ENCODE measurements around the gene SLC6A6.

Gene SLC6A6

DNA sequence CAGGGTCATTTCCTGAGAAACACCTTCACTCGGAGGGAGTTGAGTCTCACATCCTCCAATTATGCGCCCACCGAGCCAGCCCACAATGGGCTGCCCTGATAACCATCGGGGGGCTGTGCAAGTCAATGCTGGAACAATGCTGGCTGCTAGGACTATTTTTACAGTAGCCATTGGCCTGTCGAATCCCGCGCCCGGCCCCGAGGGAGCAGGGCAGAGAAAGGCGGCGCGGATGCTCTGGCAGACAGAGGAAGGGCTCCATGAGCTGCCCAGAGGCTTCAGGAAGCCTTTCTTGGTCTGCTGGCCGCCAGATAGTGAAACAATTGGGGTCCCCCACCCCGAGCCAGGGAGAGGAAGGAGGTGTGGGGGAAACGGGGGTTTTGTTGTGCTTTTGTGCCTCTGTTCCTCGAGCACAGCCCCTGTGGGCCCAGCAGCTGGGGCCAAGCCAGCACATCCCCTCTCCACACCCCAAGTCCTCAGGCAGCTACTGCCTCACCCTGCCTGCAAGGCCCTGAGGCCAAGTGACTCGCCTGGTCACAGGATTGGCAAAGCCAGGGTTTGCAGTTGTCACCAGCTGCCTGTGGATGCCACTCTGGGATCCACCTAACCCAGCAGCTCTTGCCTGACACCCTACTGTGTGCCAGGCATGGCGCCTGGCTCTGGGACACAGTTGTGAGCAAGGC lies 39.0 kb downstream of the SLC6A6 start:
- H3K27me3 ChIP-seq (ENCODE audit: control insufficient read depth in 2 of 2, insufficient read depth in 2 of 2, low read length in 2 of 2), result peaks cover 0 to 2% of the 10 kb centered on the region in 2 donors
- H3K4me1 ChIP-seq (ENCODE audit: control insufficient read depth in 2 of 2, insufficient read depth in 2 of 2, low read length in 2 of 2), result peaks cover 10 to 16% of the 10 kb centered on the region in 2 donors
- no peak overlapping the region for H3K4me3 ChIP-seq (ENCODE audit: low read length in 2 of 2)
- H3K27ac ChIP-seq (ENCODE audit: low read depth in 2 of 2, low read length in 2 of 2), result no peak overlapping the region
- H3K36me3 ChIP-seq (ENCODE audit: control insufficient read depth in 2 of 2, insufficient read depth in 2 of 2, low read length in 2 of 2), result peaks cover 0 to 15% of the 10 kb centered on the region in 2 donors
- H3K9me3 ChIP-seq (ENCODE audit: control insufficient read depth in 2 of 2, low read length in 2 of 2), result no peaks in the 10 kb centered on the region
- no peak overlapping the region for H3K9ac ChIP-seq (ENCODE audit: low read depth in 1 of 2, low read length in 2 of 2)

DNA sequence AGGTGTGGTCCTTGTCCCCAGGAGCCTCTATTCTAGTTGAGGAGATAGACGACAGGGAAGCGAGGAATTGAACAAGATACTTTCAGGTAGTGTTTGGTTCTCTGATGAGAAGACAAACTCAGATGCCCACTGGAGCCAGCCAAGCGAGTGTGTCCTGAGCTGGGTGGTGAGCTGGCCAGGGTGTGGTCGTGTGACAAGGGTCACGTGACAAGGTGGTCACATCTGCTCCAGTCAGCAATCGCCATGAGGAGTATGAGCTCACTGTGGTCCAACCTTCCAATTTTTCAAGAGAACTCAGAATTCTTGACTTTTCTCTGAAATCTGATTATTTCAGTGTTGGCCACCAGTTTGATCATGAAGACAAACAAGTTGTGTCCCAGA lies 39.5 kb downstream of the SLC6A6 start:
- H3K27me3 ChIP-seq (ENCODE audit: control insufficient read depth in 2 of 2, insufficient read depth in 2 of 2, low read length in 2 of 2), result peaks cover 0 to 2% of the 10 kb centered on the region in 2 donors
- H3K9me3 ChIP-seq (ENCODE audit: control insufficient read depth in 2 of 2, low read length in 2 of 2), result no peaks in the 10 kb centered on the region
- no peak overlapping the region for H3K9ac ChIP-seq (ENCODE audit: low read depth in 1 of 2, low read length in 2 of 2)
- no peak overlapping the region for H3K4me3 ChIP-seq (ENCODE audit: low read length in 2 of 2)
- H3K36me3 ChIP-seq (ENCODE audit: control insufficient read depth in 2 of 2, insufficient read depth in 2 of 2, low read length in 2 of 2), result peaks cover 4 to 18% of the 10 kb centered on the region in 2 donors
- H3K27ac ChIP-seq (ENCODE audit: low read depth in 2 of 2, low read length in 2 of 2), result no peak overlapping the region
- H3K4me1 ChIP-seq (ENCODE audit: control insufficient read depth in 2 of 2, insufficient read depth in 2 of 2, low read length in 2 of 2), result peaks cover 8 to 12% of the 10 kb centered on the region in 2 donors

DNA sequence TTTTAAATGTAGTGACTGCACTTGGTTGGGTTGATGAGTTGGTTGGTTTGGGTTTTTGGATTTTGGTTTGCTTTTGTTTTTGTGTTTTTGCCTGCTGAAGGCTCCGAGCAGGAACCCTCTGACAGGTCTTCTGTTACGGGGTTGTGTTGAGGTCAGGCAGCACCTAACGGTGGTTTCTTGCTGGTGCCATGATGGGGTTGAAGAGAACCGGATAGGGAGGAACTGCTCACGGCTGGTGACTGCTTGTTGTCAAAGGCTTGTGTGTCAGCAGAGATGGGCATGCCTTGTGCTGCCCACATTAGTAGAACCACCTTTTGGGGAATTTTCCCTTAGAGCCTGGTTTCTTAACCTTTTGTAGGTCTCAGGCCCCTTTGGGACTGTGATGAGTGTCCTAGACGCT lies 42.0 kb downstream of the SLC6A6 start:
- Histone ChIP-seq H3K4me1 (ENCODE audit: control insufficient read depth in 2 of 2, insufficient read depth in 2 of 2, low read length in 2 of 2) (peaks cover 4 to 5% of the 10 kb centered on the region in 2 donors), H3K27ac (ENCODE audit: low read depth in 2 of 2, low read length in 2 of 2) (no peak overlapping the region), H3K4me3 (ENCODE audit: low read length in 2 of 2) (no peak overlapping the region), H3K27me3 (ENCODE audit: control insufficient read depth in 2 of 2, insufficient read depth in 2 of 2, low read length in 2 of 2) (peaks cover 0 to 2% of the 10 kb centered on the region in 2 donors), H3K9me3 (ENCODE audit: control insufficient read depth in 2 of 2, low read length in 2 of 2) (no peaks in the 10 kb centered on the region), H3K36me3 (ENCODE audit: control insufficient read depth in 2 of 2, insufficient read depth in 2 of 2, low read length in 2 of 2) (peaks cover 8 to 35% of the 10 kb centered on the region in 2 donors), H3K9ac (ENCODE audit: low read depth in 1 of 2, low read length in 2 of 2) (no peak overlapping the region)

DNA sequence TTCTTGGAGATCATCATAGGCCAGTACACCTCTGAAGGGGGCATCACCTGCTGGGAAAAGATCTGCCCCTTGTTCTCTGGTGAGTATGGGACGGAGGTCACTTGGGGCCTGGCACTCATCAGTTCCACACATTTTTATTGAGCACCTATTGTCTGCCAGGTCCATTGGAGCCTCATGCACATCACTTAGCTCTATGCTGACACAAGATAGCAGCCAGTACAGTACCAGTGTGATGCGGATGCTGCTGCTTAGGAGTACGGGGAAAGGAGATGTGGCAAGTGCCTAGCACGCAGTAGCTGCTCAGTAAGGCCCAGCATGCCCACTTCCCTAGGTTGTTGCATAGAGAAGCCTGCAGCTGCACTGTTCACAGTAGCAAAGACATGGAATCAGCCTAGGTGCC lies 43.4 kb downstream of the SLC6A6 start:
- Histone ChIP-seq H3K27me3 (ENCODE audit: control insufficient read depth in 2 of 2, insufficient read depth in 2 of 2, low read length in 2 of 2) (no peaks in the 10 kb centered on the region), H3K4me1 (ENCODE audit: control insufficient read depth in 2 of 2, insufficient read depth in 2 of 2, low read length in 2 of 2) (no peaks in the 10 kb centered on the region), H3K36me3 (ENCODE audit: control insufficient read depth in 2 of 2, insufficient read depth in 2 of 2, low read length in 2 of 2) (peaks cover 8 to 38% of the 10 kb centered on the region in 2 donors), H3K27ac (ENCODE audit: low read depth in 2 of 2, low read length in 2 of 2) (no peak overlapping the region), H3K4me3 (ENCODE audit: low read length in 2 of 2) (no peak overlapping the region), H3K9ac (ENCODE audit: low read depth in 1 of 2, low read length in 2 of 2) (no peak overlapping the region), H3K9me3 (ENCODE audit: control insufficient read depth in 2 of 2, low read length in 2 of 2) (no peaks in the 10 kb centered on the region)

DNA sequence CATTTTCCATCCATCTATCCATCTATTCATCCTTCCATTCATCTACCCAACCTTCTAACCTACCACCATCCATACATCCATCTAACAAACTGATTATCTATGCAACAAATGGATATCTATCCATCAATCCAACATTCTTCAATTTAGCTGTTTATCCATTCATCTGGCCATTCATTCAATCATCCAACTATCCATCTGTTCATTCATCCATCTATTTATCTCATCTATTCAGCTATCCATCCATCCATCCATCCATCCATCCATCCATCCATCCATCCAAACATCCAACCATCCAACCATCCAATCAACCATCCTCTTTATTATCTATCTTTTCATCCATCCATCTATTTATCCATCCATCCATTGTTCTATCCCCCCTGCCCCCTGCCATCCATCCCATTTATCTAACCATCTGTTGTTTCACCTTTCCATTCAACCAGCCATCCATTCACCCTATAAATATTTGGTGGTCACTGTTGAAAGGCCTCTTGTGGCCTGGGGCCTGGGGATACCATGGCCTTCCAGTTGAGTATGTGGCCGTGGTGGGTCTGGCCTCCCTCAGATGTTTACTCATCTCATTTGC lies 44.7 kb downstream of the SLC6A6 start:
- no peak overlapping the region for H3K9ac ChIP-seq (ENCODE audit: low read depth in 1 of 2, low read length in 2 of 2)
- peaks cover 10 to 40% of the 10 kb centered on the region in 2 donors for H3K36me3 ChIP-seq (ENCODE audit: control insufficient read depth in 2 of 2, insufficient read depth in 2 of 2, low read length in 2 of 2)
- peaks cover 3 to 5% of the 10 kb centered on the region in 2 donors for H3K4me1 ChIP-seq (ENCODE audit: control insufficient read depth in 2 of 2, insufficient read depth in 2 of 2, low read length in 2 of 2)
- H3K4me3 ChIP-seq (ENCODE audit: low read length in 2 of 2), result no peak overlapping the region
- no peaks in the 10 kb centered on the region for H3K9me3 ChIP-seq (ENCODE audit: control insufficient read depth in 2 of 2, low read length in 2 of 2)
- no peaks in the 10 kb centered on the region for H3K27me3 ChIP-seq (ENCODE audit: control insufficient read depth in 2 of 2, insufficient read depth in 2 of 2, low read length in 2 of 2)
- H3K27ac ChIP-seq (ENCODE audit: low read depth in 2 of 2, low read length in 2 of 2), result no peak overlapping the region

DNA sequence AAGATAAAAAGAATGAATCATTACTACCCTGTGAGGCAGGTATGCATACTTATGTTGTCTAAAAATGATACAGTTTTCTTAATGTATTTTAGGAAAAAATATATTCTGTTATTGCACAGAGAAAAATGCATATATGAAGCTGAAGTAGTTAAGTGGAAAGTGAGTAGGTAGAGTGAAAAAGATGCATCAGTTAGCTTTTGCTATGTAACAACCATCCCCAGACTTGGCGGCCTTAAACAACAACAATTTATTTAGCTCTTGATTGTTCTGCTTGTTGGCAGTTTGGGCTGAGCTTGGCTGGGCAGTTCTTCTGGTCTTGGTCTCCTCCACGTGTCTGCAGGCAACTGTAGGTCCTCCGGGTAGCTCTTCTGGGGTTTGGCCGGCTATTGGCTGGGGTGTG lies 45.7 kb downstream of the SLC6A6 start:
- Histone ChIP-seq H3K9me3 (ENCODE audit: control insufficient read depth in 2 of 2, low read length in 2 of 2) (no peaks in the 10 kb centered on the region), H3K4me3 (ENCODE audit: low read length in 2 of 2) (no peak overlapping the region), H3K27ac (ENCODE audit: low read depth in 2 of 2, low read length in 2 of 2) (no peak overlapping the region), H3K4me1 (ENCODE audit: control insufficient read depth in 2 of 2, insufficient read depth in 2 of 2, low read length in 2 of 2) (peaks cover 10 to 13% of the 10 kb centered on the region in 2 donors), H3K27me3 (ENCODE audit: control insufficient read depth in 2 of 2, insufficient read depth in 2 of 2, low read length in 2 of 2) (no peaks in the 10 kb centered on the region), H3K36me3 (ENCODE audit: control insufficient read depth in 2 of 2, insufficient read depth in 2 of 2, low read length in 2 of 2) (peaks cover 10 to 40% of the 10 kb centered on the region in 2 donors), H3K9ac (ENCODE audit: low read depth in 1 of 2, low read length in 2 of 2) (no peak overlapping the region)

DNA sequence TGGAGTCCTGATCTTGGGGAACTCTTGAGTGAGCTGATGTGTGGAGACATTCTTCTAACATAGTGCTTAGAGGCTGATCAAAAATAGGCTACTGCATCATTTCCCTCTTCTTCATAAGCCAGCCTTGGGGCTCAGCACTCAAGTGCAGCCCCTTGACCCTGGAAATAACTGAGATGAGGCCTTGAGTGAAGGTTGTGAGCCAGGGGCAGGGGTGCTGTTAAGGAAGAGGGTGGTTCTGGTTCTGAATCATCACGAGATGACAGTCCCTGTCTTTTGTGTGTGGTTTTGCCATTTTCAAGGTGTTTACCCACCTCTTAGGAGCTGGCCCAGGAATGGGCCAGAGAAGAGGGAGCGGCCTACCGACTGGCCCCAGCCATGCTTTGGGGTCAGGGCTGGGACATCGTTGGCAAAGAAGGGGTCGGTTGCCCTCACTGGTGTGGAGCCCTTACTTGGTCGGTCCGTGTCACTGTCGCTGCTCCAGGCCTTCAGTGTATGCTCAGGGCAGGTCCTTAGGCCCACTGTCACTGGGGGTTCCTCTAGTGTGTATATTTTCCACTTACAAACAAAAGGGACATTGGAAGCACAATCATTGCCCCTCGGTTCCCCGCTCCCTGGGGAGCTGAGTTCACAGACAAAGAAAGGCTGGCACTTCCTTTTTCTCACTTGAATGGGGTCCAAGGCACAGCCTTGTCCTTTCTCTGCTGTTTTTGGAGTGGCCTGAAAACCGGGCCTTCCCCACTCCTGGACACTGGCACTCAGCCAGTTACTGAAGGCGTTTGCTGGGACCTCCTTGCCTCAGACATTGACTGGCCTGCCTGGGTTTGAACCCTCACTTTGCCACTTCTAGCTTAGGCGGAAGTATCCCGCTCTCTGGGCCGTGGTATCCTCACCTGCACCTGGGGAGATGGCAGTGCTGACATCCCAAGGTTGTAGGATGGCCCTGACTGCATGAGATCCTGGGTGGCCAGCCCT lies 46.6 kb downstream of the SLC6A6 start:
- Histone ChIP-seq H3K27ac (ENCODE audit: low read depth in 2 of 2, low read length in 2 of 2) (no peak overlapping the region), H3K9me3 (ENCODE audit: control insufficient read depth in 2 of 2, low read length in 2 of 2) (no peaks in the 10 kb centered on the region), H3K36me3 (ENCODE audit: control insufficient read depth in 2 of 2, insufficient read depth in 2 of 2, low read length in 2 of 2) (peaks cover 10 to 40% of the 10 kb centered on the region in 2 donors), H3K4me3 (ENCODE audit: low read length in 2 of 2) (no peak overlapping the region), H3K27me3 (ENCODE audit: control insufficient read depth in 2 of 2, insufficient read depth in 2 of 2, low read length in 2 of 2) (no peaks in the 10 kb centered on the region), H3K9ac (ENCODE audit: low read depth in 1 of 2, low read length in 2 of 2) (no peak overlapping the region), H3K4me1 (ENCODE audit: control insufficient read depth in 2 of 2, insufficient read depth in 2 of 2, low read length in 2 of 2) (peaks cover 10 to 23% of the 10 kb centered on the region in 2 donors)

DNA sequence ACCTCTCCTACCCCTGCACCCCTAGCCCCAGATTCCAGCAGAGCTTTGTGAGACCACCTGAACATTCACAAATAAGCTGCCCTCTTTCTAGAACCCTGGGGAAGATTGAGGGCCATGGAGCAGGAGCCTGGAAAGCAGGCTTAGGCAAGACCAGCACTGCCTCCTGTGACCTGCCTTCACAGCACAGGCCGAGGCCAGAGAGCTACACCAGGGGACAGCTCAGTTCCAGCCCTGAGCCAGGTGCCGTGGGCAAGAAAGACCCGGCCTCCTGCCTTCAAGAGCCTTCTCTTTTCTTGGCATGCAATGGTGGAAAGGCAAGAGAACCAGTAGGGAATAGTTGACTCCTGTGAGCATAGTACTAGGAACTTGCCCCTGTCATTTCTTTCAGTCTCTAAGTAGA lies 48.1 kb downstream of the SLC6A6 start:
- Histone ChIP-seq H3K36me3 (ENCODE audit: control insufficient read depth in 2 of 2, insufficient read depth in 2 of 2, low read length in 2 of 2) (peaks cover 10 to 32% of the 10 kb centered on the region in 2 donors), H3K4me1 (ENCODE audit: control insufficient read depth in 2 of 2, insufficient read depth in 2 of 2, low read length in 2 of 2) (peaks cover 12 to 26% of the 10 kb centered on the region in 2 donors), H3K27ac (ENCODE audit: low read depth in 2 of 2, low read length in 2 of 2) (no peak overlapping the region)

DNA sequence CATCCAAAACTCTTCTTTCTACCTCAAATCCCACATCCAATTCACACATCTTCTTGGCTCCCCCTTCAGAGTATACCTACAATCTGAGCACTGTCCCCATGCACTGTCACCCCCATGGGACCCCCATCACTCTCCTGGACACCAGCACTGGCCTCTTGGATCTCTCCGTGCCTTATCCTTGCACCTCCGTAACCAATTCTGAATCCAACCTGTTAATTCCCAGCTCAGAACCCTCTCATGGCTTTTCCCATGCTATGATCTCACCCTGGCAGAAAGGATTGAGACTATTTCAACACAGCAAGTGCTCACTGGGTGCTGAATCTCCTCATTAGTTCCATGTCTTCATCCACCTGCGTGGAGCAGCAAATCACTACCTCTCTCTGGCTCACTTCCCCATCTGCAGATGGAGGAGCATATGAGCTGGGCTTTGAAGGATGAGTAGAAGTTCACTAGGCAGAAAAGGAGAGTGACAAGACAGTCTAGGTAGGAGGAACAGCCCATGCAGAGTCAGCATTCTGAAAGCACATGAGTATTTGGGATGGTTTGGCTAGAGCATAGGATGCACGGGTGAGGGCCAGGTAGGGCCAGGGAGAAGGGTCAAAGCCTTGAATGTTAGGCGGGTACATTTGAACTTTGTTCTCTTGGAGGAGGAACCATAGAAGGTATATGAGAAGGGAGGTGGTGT lies 48.7 kb downstream of the SLC6A6 start:
- Histone ChIP-seq H3K27me3 (ENCODE audit: control insufficient read depth in 2 of 2, insufficient read depth in 2 of 2, low read length in 2 of 2) (no peaks in the 10 kb centered on the region), H3K4me1 (ENCODE audit: control insufficient read depth in 2 of 2, insufficient read depth in 2 of 2, low read length in 2 of 2) (peaks cover 12 to 26% of the 10 kb centered on the region in 2 donors), H3K9ac (ENCODE audit: low read depth in 1 of 2, low read length in 2 of 2) (no peak overlapping the region), H3K27ac (ENCODE audit: low read depth in 2 of 2, low read length in 2 of 2) (no peak overlapping the region), H3K9me3 (ENCODE audit: control insufficient read depth in 2 of 2, low read length in 2 of 2) (no peaks in the 10 kb centered on the region), H3K4me3 (ENCODE audit: low read length in 2 of 2) (no peak overlapping the region), H3K36me3 (ENCODE audit: control insufficient read depth in 2 of 2, insufficient read depth in 2 of 2, low read length in 2 of 2) (peaks cover 10 to 27% of the 10 kb centered on the region in 2 donors)

More for the DNA sequence above, 48.1 kb downstream of the SLC6A6 start:
- H3K27me3 ChIP-seq (ENCODE audit: control insufficient read depth in 2 of 2, insufficient read depth in 2 of 2, low read length in 2 of 2), result no peaks in the 10 kb centered on the region
- H3K9me3 ChIP-seq (ENCODE audit: control insufficient read depth in 2 of 2, low read length in 2 of 2), result no peaks in the 10 kb centered on the region
- H3K4me3 ChIP-seq (ENCODE audit: low read length in 2 of 2), result no peak overlapping the region
- no peak overlapping the region for H3K9ac ChIP-seq (ENCODE audit: low read depth in 1 of 2, low read length in 2 of 2)
